ENCODE results near the gene CD38. TPM values are rescaled to one million over a fixed set of nuclear protein-coding genes. Genes with fewer than 3 reads are reported as not detected.
A peak's percentile ranks its signal among the peaks of the same experiment; 100 is the strongest.

CD38 gene
- total and polyA plus RNA-seq, 2 of the 13 experiments (the other 11 are each of a cell fraction or from before 2014, with no cell fraction given), result not detected

- POLR2A ChIA-PET, result no interaction called here
- intact Hi-C loops (cut with micrococcal nuclease; ENCODE audit: unreplicated experiment), result no loop called here
- Histone ChIP-seq H3K4me2 (ENCODE audit: low read depth, low read length) (no peak overlapping the region), H3K79me2 (ENCODE audit: insufficient read depth, low read length) (no peaks in the 10 kb centered on the region), H3K36me3 (replicated peaks in 1 of 2; ENCODE audit: control insufficient read depth in 1 of 2, insufficient read depth in 2 of 2, low read length in 2 of 2) (no peaks in the 10 kb centered on the region), H3K27me3 (ENCODE audit: control insufficient read depth in 1 of 2, insufficient read depth in 2 of 2, low read length in 2 of 2) (0 out of 5 replicates have a peak, but pooled peaks cover 0 to 8% of the 10 kb centered on the region in 2 experiments), H3K4me3 (replicated peaks in 1 of 3; ENCODE audit: insufficient read depth in 1 of 3, low read depth in 2 of 3, low read length in 3 of 3) (no peak overlapping the region), H3K9me3 (ENCODE audit: low read length) (no peaks in the 10 kb centered on the region), H3K27ac (ENCODE audit: extremely low read length, insufficient read depth, low read length) (no peak overlapping the region), H2AFZ (ENCODE audit: low read length) (no peak overlapping the region), H4K20me1 (ENCODE audit: insufficient read depth, low read length) (no peaks in the 10 kb centered on the region), H3K4me1 (ENCODE audit: insufficient read depth, low read length) (no peaks in the 10 kb centered on the region), H3K9ac (ENCODE audit: insufficient read depth, low read depth, low read length) (no peak overlapping the region)
- FAIRE-seq (no peak), DNase-seq (ENCODE audit: low spot score) (no peak), ATAC-seq (no peak)
- CTCF ChIA-PET (ENCODE audit: low intra/inter-chr PET ratio, low total read pairs), result no interaction called here
- BruUV-seq (replicated peaks), result no TSS peak
- WGBS (ENCODE audit: low lambda C conversion rate), result 2% methylated on average over 2 of the region's 2 CpGs
- no peak for TF ChIP-seq DNMT3B (CRISPR knock-in tag; conservative IDR thresholded peaks at IDR 0.05)
- no peak for TF ChIP-seq FIP1L1 (IDR thresholded peaks at IDR 0.05; ENCODE audit: borderline replicate concordance, insufficient read depth, low read depth, low read length)
- TF ChIP-seq ATF7 (IDR thresholded peaks at IDR 0.05), result 0 out of 2 replicates have a peak, but pooled peaks have one; percentile 10
- no peak for TF ChIP-seq ATF7 (CRISPR knock-in tag; IDR thresholded peaks at IDR 0.05)
- no peak for TF ChIP-seq ZNF407 (CRISPR knock-in tag; IDR thresholded peaks at IDR 0.05; ENCODE audit: not compliant biosample characterization)
- TF ChIP-seq BCLAF1 (IDR thresholded peaks at IDR 0.05), result no peak
- in situ Hi-C loops (cut with HindIII; ENCODE audit: extremely low pct_ligation_motif_present, low pct_unique_long_range_greater_than_20kb), result no loop called here
These were observed 33.7 kb downstream of the CD38 start for GRCh38 chr4:15811703-15812337.
